ENCODE measurements around the gene IFIT2. TPM values are rescaled to one million over a fixed set of nuclear protein-coding genes. Genes with fewer than 3 reads are reported as not detected.

IFIT2 gene
- total RNA-seq, 3 donors from 2014 or later (not counting 1 experiment from before 2014, with no cell fraction given) = 21.8 to 103 (median 34.9) TPM

- no peak overlapping the region for H3K27ac Mint-ChIP-seq
- no peak overlapping the region for H3K27ac ChIP-seq (ENCODE audit: low read length)
- ATAC-seq (no peak), DNase-seq (no peak)
- intact Hi-C loops (cut with micrococcal nuclease) = no loop called here
- peaks cover 5% of the 10 kb centered on the region for H3K9me3 ChIP-seq (ENCODE audit: control insufficient read depth, insufficient read depth, low read length)
- no peaks in the 10 kb centered on the region for H3K27me3 Mint-ChIP-seq (ENCODE audit: low read depth in 2 of 2)
- no peak overlapping the region for H3K4me3 Mint-ChIP-seq
- WGBS (ENCODE audit: insufficient coverage) = 83% methylated on average over 1 of the region's 1 CpG
- no peaks in the 10 kb centered on the region for H3K27me3 ChIP-seq (ENCODE audit: control insufficient read depth, insufficient read depth, low read length)
- peaks cover 5% of the 10 kb centered on the region in 2 donors for H3K4me1 Mint-ChIP-seq
- H3K36me3 ChIP-seq (ENCODE audit: control insufficient read depth, insufficient read depth, low read length) = no peaks in the 10 kb centered on the region
- no peaks in the 10 kb centered on the region for H3K9me3 Mint-ChIP-seq
- no peaks in the 10 kb centered on the region for H3K4me1 ChIP-seq (ENCODE audit: control insufficient read depth, insufficient read depth, low read length)
- no peaks in the 10 kb centered on the region for H3K36me3 Mint-ChIP-seq
- H3K4me3 ChIP-seq (ENCODE audit: low read length) = no peak overlapping the region
- TF ChIP-seq CTCF (IDR thresholded peaks at IDR 0.05) = no peak
Observed at GRCh38 chr10:89266721-89267453, 35.0 kb upstream of the IFIT2 start.

GRCh38 chr10:89269433-89270152 is 32.3 kb upstream of the IFIT2 start:
- Histone ChIP-seq H3K36me3 (ENCODE audit: control insufficient read depth, insufficient read depth, low read length) (no peaks in the 10 kb centered on the region), H3K4me1 (ENCODE audit: control insufficient read depth, insufficient read depth, low read length) (no peaks in the 10 kb centered on the region), H3K4me3 (ENCODE audit: low read length) (no peak overlapping the region), H3K27me3 (ENCODE audit: control insufficient read depth, insufficient read depth, low read length) (no peaks in the 10 kb centered on the region), H3K27ac (ENCODE audit: low read length) (no peak overlapping the region), H3K9me3 (ENCODE audit: control insufficient read depth, insufficient read depth, low read length) (no peaks in the 10 kb centered on the region)
- Mint-ChIP-seq H3K9me3 (no peaks in the 10 kb centered on the region), H3K4me1 (peaks cover 5% of the 10 kb centered on the region in 2 donors), H3K27ac (no peak overlapping the region), H3K27me3 (ENCODE audit: low read depth in 2 of 2) (peaks cover 7 to 12% of the 10 kb centered on the region in 2 donors), H3K36me3 (no peaks in the 10 kb centered on the region), H3K4me3 (no peak overlapping the region)
- no peak for TF ChIP-seq CTCF (IDR thresholded peaks at IDR 0.05)
- DNase-seq = no peak
- ATAC-seq = no peak
- no CpG with 5 or more reads among the region's 3 CpGs for WGBS (ENCODE audit: insufficient coverage)
- intact Hi-C loops (cut with micrococcal nuclease) = no loop called here

GRCh38 chr10:89270153-89270483 is 31.7 kb upstream of the IFIT2 start:
- H3K9me3 Mint-ChIP-seq = no peaks in the 10 kb centered on the region
- H3K36me3 Mint-ChIP-seq = no peaks in the 10 kb centered on the region
- H3K27ac Mint-ChIP-seq = no peak overlapping the region
- no peak for DNase-seq
- no peak overlapping the region for H3K4me3 Mint-ChIP-seq
- TF ChIP-seq CTCF (IDR thresholded peaks at IDR 0.05) = no peak
- intact Hi-C loops (cut with micrococcal nuclease) = no loop called here
- Histone ChIP-seq H3K27ac (ENCODE audit: low read length) (no peak overlapping the region), H3K27me3 (ENCODE audit: control insufficient read depth, insufficient read depth, low read length) (no peaks in the 10 kb centered on the region), H3K4me3 (ENCODE audit: low read length) (no peak overlapping the region), H3K4me1 (ENCODE audit: control insufficient read depth, insufficient read depth, low read length) (no peaks in the 10 kb centered on the region), H3K9me3 (ENCODE audit: control insufficient read depth, insufficient read depth, low read length) (no peaks in the 10 kb centered on the region), H3K36me3 (ENCODE audit: control insufficient read depth, insufficient read depth, low read length) (no peaks in the 10 kb centered on the region)
- ATAC-seq = no peak
- peaks cover 7 to 16% of the 10 kb centered on the region in 2 donors for H3K27me3 Mint-ChIP-seq (ENCODE audit: low read depth in 2 of 2)
- H3K4me1 Mint-ChIP-seq = peaks cover 5% of the 10 kb centered on the region in 2 donors

Data from natural killer cell (primary cell).